GM23248 (cell line): Measurements from ENCODE around the gene EFCAB3. TPM values are rescaled to one million over a fixed set of nuclear protein-coding genes. Genes with fewer than 3 reads are reported as not detected.
"Not testable (repeated sequence)": the region's sequence is repeated elsewhere in the genome, so short reads cannot be mapped to it uniquely, and the experiment has no call there.

Source experiments
- DNase-seq: peaks from one replicate; pipeline ENCODE4 v3.0.0-alpha.2; 2015
- H2AFZ ChIP-seq: fragments of 200-600 bp; sonication (generic); 2 replicates; pipeline ENCODE4 v1.6.1; 2016; ENCODE audit warnings: antibody characterized with exemption
- H3F3A ChIP-seq: fragments of 200-600 bp; sonication (generic); 2 replicates; pipeline ENCODE4 v1.6.1; 2016; ENCODE audit warnings: mild to moderate bottlenecking, antibody characterized with exemption, mixed run types; ENCODE audit not compliant: insufficient read depth
- H3K27ac ChIP-seq: fragments of 200-600 bp; sonication (generic); 2 replicates; pipeline ENCODE4 v1.5.1; 2016; ENCODE audit warnings: mild to moderate bottlenecking
- H3K27me3 ChIP-seq: fragments of 200-600 bp; sonication (generic); replicated peaks from 2 replicates; pipeline ENCODE4 v1.6.1; 2016; ENCODE audit warnings: mild to moderate bottlenecking; ENCODE audit not compliant: insufficient read depth
- H3K36me3 ChIP-seq: fragments of 200-600 bp; sonication (generic); 2 replicates; pipeline ENCODE4 v1.6.1; 2016; ENCODE audit warnings: low read depth, mild to moderate bottlenecking
- H3K4me1 ChIP-seq: fragments of 200-600 bp; sonication (generic); 2 replicates; pipeline ENCODE4 v1.6.1; 2016; ENCODE audit warnings: mild to moderate bottlenecking; ENCODE audit not compliant: insufficient read depth
- H3K4me2 ChIP-seq: fragments of 200-600 bp; sonication (generic); one replicate; pipeline ENCODE4 v1.6.1; 2016; ENCODE audit warnings: mild to moderate bottlenecking; ENCODE audit not compliant: unreplicated experiment
- H3K4me3 ChIP-seq: fragments of 200-600 bp; sonication (generic); 2 replicates; pipeline ENCODE4 v1.5.1; 2016; ENCODE audit warnings: mild to moderate bottlenecking
- H3K79me2 ChIP-seq: fragments of 200-600 bp; sonication (generic); 2 replicates; pipeline ENCODE4 v1.6.1; 2016; ENCODE audit warnings: mild to moderate bottlenecking; ENCODE audit not compliant: insufficient read depth
- H3K9ac ChIP-seq: fragments of 200-600 bp; sonication (generic); 2 replicates; pipeline ENCODE4 v1.6.1; 2016; ENCODE audit warnings: mild to moderate bottlenecking
- H3K9me2 ChIP-seq: fragments of 200-600 bp; sonication (generic); 2 replicates; pipeline ENCODE4 v1.6.1; 2016; ENCODE audit warnings: mixed run types, mild to moderate bottlenecking, moderate library complexity; ENCODE audit not compliant: insufficient read depth
- H3K9me3 ChIP-seq: fragments of 200-600 bp; sonication (generic); one replicate; pipeline ENCODE4 v1.6.1; 2017; ENCODE audit warnings: low read depth
- H4K20me1 ChIP-seq: fragments of 200-600 bp; sonication (generic); 2 replicates; pipeline ENCODE4 v1.6.0; 2016; ENCODE audit not compliant: insufficient read depth
- EZH2 ChIP-seq: fragments of 200-600 bp; sonication (generic); IDR thresholded peaks from 2 replicates; pipeline ENCODE4 v1.6.1; 2018; ENCODE audit warnings: antibody characterized with exemption, mild to moderate bottlenecking; ENCODE audit not compliant: insufficient read depth, poor library complexity, severe bottlenecking
- EZH2phosphoT487 ChIP-seq: fragments of 200-600 bp; sonication (generic); IDR thresholded peaks from 2 replicates; pipeline ENCODE4 v1.6.1; 2018; ENCODE audit warnings: antibody characterized with exemption, moderate library complexity, mild to moderate bottlenecking, low read depth; ENCODE audit not compliant: insufficient read depth
- WGBS, 2 experiments: methylation state at CpG; one replicate each; pipeline ENCODE4 v1.1.6; 2015 to 2017; ENCODE audit warnings: low lambda C conversion rate in 2 of 2, low coverage in 1 of 2; ENCODE audit errors: missing lambda C conversion rate in 2 of 2; 5-methylcytosine and 5-hydroxymethylcytosine counted together
- in situ Hi-C: fragments of 300-500 bp; cut with MboI; formaldehyde crosslinking; loops from 2 replicates; pipeline ENCODE4 v1.15.0; 2020
- polyA plus RNA-seq: library from polyadenylated mRNA; unstranded; fragments of >200 nt; fragmentation: Nextera tagmentation; extraction: Ambion mirVana; gene quantifications from 2 replicates; pipeline ENCODE4 v1.2.1, GENCODE V29; 2016
- total RNA-seq: library from RNA; depleted of rRNA; stranded (reverse); fragments of >200 nt; shearing (Covaris generic); gene quantifications from 2 replicates; pipeline ENCODE4 v1.2.3, GENCODE V29; 2014

The EFCAB3 gene
- total and polyA plus RNA-seq, 2 experiments from 2014 or later = not detected

- H3K4me3 ChIP-seq = no peak overlapping the region
- no peak overlapping the region for H3K27ac ChIP-seq
- DNase-seq = no peak
- no peaks in the 10 kb centered on the region for H4K20me1 ChIP-seq
- H3K4me2 ChIP-seq = no peak overlapping the region
- no peaks in the 10 kb centered on the region for H3K9me2 ChIP-seq
- H3K36me3 ChIP-seq = no peaks in the 10 kb centered on the region
- WGBS, 2 experiments = 75 to 77% methylated on average over 18 of the region's 18 CpGs
- no peaks in the 10 kb centered on the region for H3K79me2 ChIP-seq
- no peaks in the 10 kb centered on the region for H3K9me3 ChIP-seq
- no peaks in the 10 kb centered on the region for H3K4me1 ChIP-seq
- TF ChIP-seq EZH2phosphoT487 = no peak
- in situ Hi-C loops = no loop called here
- H3K27me3 ChIP-seq = peaks cover 29% of the 10 kb centered on the region
- no peaks in the 10 kb centered on the region for H3F3A ChIP-seq
- no peak overlapping the region for H2AFZ ChIP-seq
- H3K9ac ChIP-seq = no peak overlapping the region
Observed at GRCh38 chr17:62381561-62381960, 1.2 kb downstream of the EFCAB3 start.

DNA sequence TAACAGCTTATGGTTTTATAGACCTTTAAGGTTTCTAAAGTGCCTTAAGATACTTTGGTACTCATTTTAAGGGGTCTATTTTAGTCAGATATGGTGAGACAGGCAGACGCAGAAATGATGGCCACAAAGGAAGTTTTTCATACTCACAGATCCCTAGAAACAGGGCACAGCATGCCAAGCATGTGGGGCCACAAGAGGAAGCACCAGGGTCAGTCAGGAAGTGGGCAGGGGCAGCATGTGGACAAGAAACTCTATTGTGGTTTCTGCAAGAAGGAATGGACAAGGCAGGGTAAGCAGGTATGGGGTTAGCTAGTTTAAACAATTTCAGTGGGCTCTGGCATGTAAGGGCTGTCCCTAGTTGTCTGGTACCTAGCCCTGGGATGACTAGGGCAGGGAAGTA, 8.5 kb downstream of the EFCAB3 start:
- WGBS, 2 experiments = 30 to 35% methylated on average over 1 of the region's 1 CpG
- H3F3A ChIP-seq = no peaks in the 10 kb centered on the region
- peaks cover 8% of the 10 kb centered on the region; the same call in 1 of the 2 replicates for H3K27me3 ChIP-seq
- no peaks in the 10 kb centered on the region for H3K9me3 ChIP-seq
- no peak overlapping the region for H3K4me3 ChIP-seq
- H3K4me2 ChIP-seq = no peak overlapping the region
- no peaks in the 10 kb centered on the region for H3K36me3 ChIP-seq
- no peaks in the 10 kb centered on the region for H3K79me2 ChIP-seq
- in situ Hi-C loops = no loop called here
- no peak overlapping the region for H3K27ac ChIP-seq
- no peak for DNase-seq
- H3K4me1 ChIP-seq = no peaks in the 10 kb centered on the region
- no peaks in the 10 kb centered on the region for H4K20me1 ChIP-seq
- no peak overlapping the region for H3K9ac ChIP-seq
- no peaks in the 10 kb centered on the region for H3K9me2 ChIP-seq
- TF ChIP-seq EZH2 (no peak), EZH2phosphoT487 (no peak)
- H2AFZ ChIP-seq = no peak overlapping the region

DNA sequence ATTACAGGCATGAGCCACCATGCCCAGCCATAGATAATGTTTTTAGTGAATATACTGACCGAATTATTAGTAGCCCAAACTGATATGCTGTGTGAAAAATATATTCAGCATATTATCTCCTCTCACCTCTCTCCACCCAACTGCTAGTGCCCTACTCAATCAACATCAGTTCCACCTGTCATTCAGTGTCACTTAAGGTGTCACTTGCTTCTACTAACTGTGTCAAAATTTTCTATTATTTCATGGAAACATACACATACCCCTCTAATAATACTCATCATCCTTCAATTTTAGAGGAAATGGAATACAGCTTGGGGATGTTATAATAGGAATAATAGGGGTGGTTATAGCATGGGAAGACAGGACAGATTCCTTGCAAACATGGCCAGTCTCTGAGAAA, 12.6 kb downstream of the EFCAB3 start:
- H3K4me3 ChIP-seq = no peak overlapping the region
- WGBS, 2 experiments = 24 to 33% methylated on average over 1 of the region's 1 CpG
- peaks cover 18% of the 10 kb centered on the region; the same call in 1 of the 2 replicates for H3K27me3 ChIP-seq
- no peak for DNase-seq
- H2AFZ ChIP-seq = no peak overlapping the region
- in situ Hi-C loops = no loop called here
- H3K4me2 ChIP-seq = no peak overlapping the region
- no peaks in the 10 kb centered on the region for H4K20me1 ChIP-seq
- no peaks in the 10 kb centered on the region for H3K9me3 ChIP-seq
- H3K4me1 ChIP-seq = no peaks in the 10 kb centered on the region
- H3K79me2 ChIP-seq = no peaks in the 10 kb centered on the region
- H3K9ac ChIP-seq = no peak overlapping the region
- H3K36me3 ChIP-seq = no peaks in the 10 kb centered on the region
- TF ChIP-seq EZH2phosphoT487 = no peak
- TF ChIP-seq EZH2 = no peak
- H3K27ac ChIP-seq = no peak overlapping the region
- H3F3A ChIP-seq = no peaks in the 10 kb centered on the region
- H3K9me2 ChIP-seq = no peaks in the 10 kb centered on the region

DNA sequence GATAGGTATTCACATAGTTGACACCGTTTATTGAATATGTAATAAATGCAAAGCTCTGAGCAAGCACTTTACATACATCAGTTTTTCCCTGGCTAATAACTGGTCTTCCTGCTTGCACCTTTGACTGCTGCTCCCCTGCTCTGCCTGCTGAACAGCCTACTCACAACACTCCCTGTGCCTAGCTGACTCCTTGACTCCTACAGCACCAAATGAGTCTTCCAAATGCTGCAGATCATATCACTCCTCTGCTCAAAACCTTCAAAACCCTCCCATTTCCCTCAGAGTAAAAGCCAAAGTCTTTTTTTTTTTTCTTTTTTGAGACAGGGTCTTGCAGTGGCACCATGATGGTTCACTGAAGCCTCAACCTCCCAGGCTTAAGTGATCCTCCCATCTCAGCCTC, 18.5 kb downstream of the EFCAB3 start:
- in situ Hi-C loops = no loop called here
- Histone ChIP-seq H2AFZ (no peak overlapping the region), H3K27ac (no peak overlapping the region), H4K20me1 (no peaks in the 10 kb centered on the region), H3K9me2 (no peaks in the 10 kb centered on the region), H3K4me2 (no peak overlapping the region), H3K27me3 (peaks cover 10% of the 10 kb centered on the region; the same call in 1 of the 2 replicates), H3K4me1 (no peaks in the 10 kb centered on the region), H3K4me3 (no peak overlapping the region), H3K36me3 (no peaks in the 10 kb centered on the region), H3K79me2 (no peaks in the 10 kb centered on the region), H3K9ac (no peak overlapping the region), H3F3A (no peaks in the 10 kb centered on the region), H3K9me3 (no peaks in the 10 kb centered on the region)
- no peak for TF ChIP-seq EZH2phosphoT487
- TF ChIP-seq EZH2 = no peak
- 5 to 9% methylated on average over 1 of the region's 1 CpG for WGBS, 2 experiments
- no peak for DNase-seq

- H3K27ac ChIP-seq = no peak overlapping the region
- no peak for DNase-seq
- H3K27me3 ChIP-seq = peaks cover 14% of the 10 kb centered on the region
- no peaks in the 10 kb centered on the region for H3K4me1 ChIP-seq
- no peak overlapping the region for H2AFZ ChIP-seq
- no peak overlapping the region for H3K9ac ChIP-seq
- no peaks in the 10 kb centered on the region for H3K36me3 ChIP-seq
- no peaks in the 10 kb centered on the region for H3K9me2 ChIP-seq
- no peaks in the 10 kb centered on the region for H3F3A ChIP-seq
- in situ Hi-C loops = no loop called here
- no peaks in the 10 kb centered on the region for H3K9me3 ChIP-seq
- H3K4me2 ChIP-seq = no peak overlapping the region
- TF ChIP-seq EZH2 (no peak), EZH2phosphoT487 (no peak)
- no peaks in the 10 kb centered on the region for H4K20me1 ChIP-seq
- no peak overlapping the region for H3K4me3 ChIP-seq
- WGBS, 2 experiments = 34 to 41% methylated on average over 2 of the region's 2 CpGs
- H3K79me2 ChIP-seq = no peaks in the 10 kb centered on the region
Observed at GRCh38 chr17:62405451-62405850, 25.1 kb downstream of the EFCAB3 start.

DNA sequence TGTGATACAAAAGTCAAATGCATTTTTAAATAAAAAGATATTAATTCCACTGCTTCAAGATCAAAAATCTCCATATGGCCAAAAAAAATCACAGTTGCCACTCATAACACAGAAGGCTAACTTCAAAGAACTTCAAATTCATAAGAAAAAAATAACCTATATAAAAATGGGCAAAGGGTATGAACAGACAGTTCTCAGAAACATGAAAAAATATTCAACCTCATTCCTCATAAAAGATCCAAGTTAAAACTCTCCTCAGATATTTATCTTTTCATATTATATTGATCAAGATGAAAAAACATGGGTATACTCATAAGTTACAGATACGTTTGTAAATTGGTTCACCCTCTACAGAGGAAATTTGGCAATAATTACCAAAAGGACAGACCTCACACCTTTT, 32.7 kb downstream of the EFCAB3 start:
- H3F3A ChIP-seq = not testable (repeated sequence)

DNA sequence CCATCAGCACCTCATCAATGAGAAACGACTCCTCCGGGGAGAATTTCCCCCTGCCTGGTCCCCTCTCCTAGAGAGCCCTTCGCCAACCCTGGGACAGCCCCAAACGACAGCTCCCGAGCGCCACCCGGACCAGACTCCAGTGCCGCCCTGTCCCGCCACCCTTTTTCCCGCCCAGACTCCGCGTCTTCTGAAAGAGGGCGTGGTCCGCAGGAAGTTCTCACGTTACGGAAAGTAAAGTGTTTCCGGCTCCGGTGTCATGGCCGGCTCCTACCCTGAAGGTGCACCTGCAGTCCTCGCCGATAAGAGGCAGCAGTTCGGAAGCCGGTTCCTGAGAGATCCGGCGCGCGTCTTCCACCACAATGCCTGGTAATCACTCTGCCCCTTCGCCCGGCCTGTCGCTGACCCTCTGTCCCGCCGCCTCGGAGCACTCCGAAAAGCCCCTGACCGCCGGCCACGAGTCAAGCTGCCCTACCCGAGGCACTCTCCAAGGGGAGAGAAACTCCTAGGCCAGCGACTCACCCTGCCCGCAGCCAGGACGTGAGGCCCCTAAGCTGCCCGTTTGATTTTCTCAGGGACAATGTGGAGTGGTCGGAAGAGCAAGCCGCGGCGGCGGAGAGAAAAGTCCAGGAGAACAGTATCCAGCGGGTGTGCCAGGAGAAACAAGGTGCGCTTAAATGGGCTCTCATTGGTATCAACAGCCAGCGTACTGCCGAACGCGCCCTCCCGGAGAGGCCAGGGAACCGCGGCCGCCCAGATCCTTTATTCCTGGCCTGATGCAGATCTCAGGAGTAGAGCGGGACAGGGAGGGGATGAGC, 43.5 kb downstream of the EFCAB3 start, which contains the start of gene METTL2A:
Gene METTL2A, plus strand, starts transcription at position 251 of the 815 bp plus-strand sequence. Its CDS starts 6 bp downstream, at position 257.
- H3K27me3 ChIP-seq, H4K20me1 ChIP-seq, H3F3A ChIP-seq, H3K9me3 ChIP-seq, H3K9me2 ChIP-seq, H3K4me1 ChIP-seq, H3K36me3 ChIP-seq, in situ Hi-C loops: not testable (repeated sequence)
- H3K27ac ChIP-seq = peak within 1 kb of the TSS; percentile 41
- 0 to 2% methylated on average over 58 of the region's 58 CpGs for WGBS, 2 experiments
- peaks cover 37% of the 10 kb centered on the region for H3K79me2 ChIP-seq
- peak within 1 kb of the TSS; percentile 95 for H3K4me2 ChIP-seq
- DNase-seq = peak; percentile 93
- H3K9ac ChIP-seq = peak within 1 kb of the TSS; percentile 82
- peak within 1 kb of the TSS; percentile 79 for H3K4me3 ChIP-seq
- peak within 1 kb of the TSS; percentile 95 for H2AFZ ChIP-seq

More for the DNA sequence above, 32.7 kb downstream of the EFCAB3 start:
- H3K27ac ChIP-seq, H3K9me2 ChIP-seq, in situ Hi-C loops, H3K36me3 ChIP-seq, H2AFZ ChIP-seq, H3K9ac ChIP-seq, DNase-seq, H4K20me1 ChIP-seq, H3K4me3 ChIP-seq, H3K4me2 ChIP-seq, H3K9me3 ChIP-seq, H3K79me2 ChIP-seq, H3K4me1 ChIP-seq: not testable (repeated sequence)
- peaks cover 13% of the 10 kb centered on the region; the same call in 1 of the 2 replicates for H3K27me3 ChIP-seq
- 27 to 33% methylated on average over 1 of the region's 1 CpG for WGBS, 2 experiments
